ENCODE data around the gene LIG1.

DNA sequence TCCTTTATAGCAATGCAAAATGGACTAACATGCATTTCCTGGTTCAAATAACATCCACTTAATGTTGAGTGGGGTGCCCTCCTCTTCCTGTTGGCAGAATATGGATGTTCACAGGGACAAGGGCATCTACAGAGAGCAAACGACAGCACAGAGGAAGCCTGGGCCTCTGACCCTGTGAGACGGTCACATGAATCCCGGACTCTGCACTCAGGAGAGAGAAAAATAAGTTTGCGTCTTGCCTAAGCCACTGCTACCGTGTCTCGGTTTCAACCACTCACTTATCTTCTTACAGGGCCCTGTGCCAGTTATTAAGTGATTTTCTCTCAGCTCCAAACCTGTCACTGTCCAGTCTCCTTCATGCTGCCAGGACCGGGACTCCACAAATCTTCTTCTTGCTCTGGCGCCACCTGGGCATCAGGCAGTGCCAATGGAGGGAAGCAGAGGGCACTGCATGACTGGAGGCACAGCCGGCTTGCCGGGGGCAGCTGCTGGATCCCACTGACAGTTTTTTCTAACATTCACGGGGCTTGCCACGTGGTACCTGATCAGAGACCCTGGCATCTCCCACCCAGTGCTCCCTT lies 11.8 kb downstream of the LIG1 start:
- TF ChIP-seq CTCF (IDR thresholded peaks at IDR 0.05): no peak
- no peak for TF ChIP-seq POLR2AphosphoS5 (IDR thresholded peaks at IDR 0.05)
